H9 (cell line): ENCODE results near the gene TNKS2. TPM values are rescaled to one million over a fixed set of nuclear protein-coding genes. Genes with fewer than 3 reads are reported as not detected.

Source experiments
- DNase-seq: peaks from one replicate; pipeline ENCODE4 v3.0.0-alpha.2; 2017
- H2AFZ ChIP-seq: one replicate; pipeline ENCODE4 v1.6.1; 2013; ENCODE audit warnings: mild to moderate bottlenecking, low read length, control low read depth, moderate library complexity
- H2AK5ac ChIP-seq: 2 replicates; pipeline ENCODE4 v1.6.1; 2013; ENCODE audit warnings: low read length, control low read depth, mixed read lengths; ENCODE audit not compliant: insufficient read length
- H2BK120ac ChIP-seq: one replicate; pipeline ENCODE4 v1.6.1; 2013; ENCODE audit warnings: low read depth, mild to moderate bottlenecking, low read length, control low read depth, inconsistent platforms; ENCODE audit not compliant: poor library complexity, severe bottlenecking
- H2BK12ac ChIP-seq: 2 replicates; pipeline ENCODE4 v1.6.1; 2013; ENCODE audit warnings: low read length, control low read depth, mixed read lengths, low read depth; ENCODE audit not compliant: insufficient read length
- H2BK15ac ChIP-seq: 2 replicates; pipeline ENCODE4 v1.6.1; 2013; ENCODE audit warnings: low read depth, low read length, control low read depth
- H2BK20ac ChIP-seq: one replicate; pipeline ENCODE4 v1.6.1; 2013; ENCODE audit warnings: low read depth, mild to moderate bottlenecking, low read length, control low read depth, inconsistent platforms; ENCODE audit not compliant: poor library complexity, severe bottlenecking
- H2BK5ac ChIP-seq: 2 replicates; pipeline ENCODE4 v1.6.1; 2013; ENCODE audit warnings: low read length, control low read depth, mixed read lengths; ENCODE audit not compliant: insufficient read length
- H3K14ac ChIP-seq: 2 replicates; pipeline ENCODE4 v1.6.1; 2013; ENCODE audit warnings: low read length, control low read depth; ENCODE audit not compliant: insufficient read depth
- H3K18ac ChIP-seq: 2 replicates; pipeline ENCODE4 v1.6.1; 2013; ENCODE audit warnings: low read depth, mild to moderate bottlenecking, mixed read lengths, low read length, control low read depth; ENCODE audit not compliant: insufficient read length
- H3K23ac ChIP-seq: 2 replicates; pipeline ENCODE4 v1.6.1; 2013; ENCODE audit warnings: low read length, control low read depth, mixed read lengths, low read depth; ENCODE audit not compliant: insufficient read length
- H3K23me2 ChIP-seq: 2 replicates; pipeline ENCODE4 v1.6.1; 2013; ENCODE audit warnings: low read depth, mild to moderate bottlenecking, mixed read lengths, low read length, control low read depth; ENCODE audit not compliant: insufficient read length, poor library complexity, severe bottlenecking
- H3K27ac ChIP-seq: 2 replicates; pipeline ENCODE4 v1.5.1; 2013; ENCODE audit warnings: low read length, control low read depth, mixed read lengths, low read depth; ENCODE audit not compliant: insufficient read length
- H3K27me3 ChIP-seq: 2 replicates; pipeline ENCODE4 v1.6.1; 2013; ENCODE audit warnings: low read length, control low read depth, inconsistent platforms; ENCODE audit not compliant: insufficient read depth
- H3K4ac ChIP-seq: 2 replicates; pipeline ENCODE4 v1.6.1; 2013; ENCODE audit warnings: low read depth, mild to moderate bottlenecking, control low read depth, inconsistent platforms, low read length, moderate library complexity
- H3K4me1 ChIP-seq: 2 replicates; pipeline ENCODE4 v1.6.1; 2013; ENCODE audit warnings: low read length, control low read depth, inconsistent platforms; ENCODE audit not compliant: insufficient read depth
- H3K4me2 ChIP-seq: 2 replicates; pipeline ENCODE4 v1.6.1; 2013; ENCODE audit warnings: low read length, control low read depth, mixed read lengths; ENCODE audit not compliant: insufficient read length, insufficient read depth
- H3K56ac ChIP-seq: 2 replicates; pipeline ENCODE4 v1.6.1; 2013; ENCODE audit warnings: low read depth, mild to moderate bottlenecking, mixed read lengths, low read length, control low read depth; ENCODE audit not compliant: insufficient read length
- H3K79me1 ChIP-seq: 2 replicates; pipeline ENCODE4 v1.6.1; 2013; ENCODE audit warnings: low read depth, mild to moderate bottlenecking, moderate library complexity, low read length, control low read depth, inconsistent platforms; ENCODE audit not compliant: insufficient read depth, poor library complexity, severe bottlenecking
- H3K79me2 ChIP-seq: 2 replicates; pipeline ENCODE4 v1.6.1; 2013; ENCODE audit warnings: low read length, control low read depth, inconsistent platforms; ENCODE audit not compliant: insufficient read depth
- H3K9ac ChIP-seq: 2 replicates; pipeline ENCODE4 v1.6.1; 2013; ENCODE audit warnings: low read length, control low read depth, mixed read lengths; ENCODE audit not compliant: insufficient read length; ENCODE audit errors: extremely low read depth
- H3K9me3 ChIP-seq: one replicate; pipeline ENCODE4 v1.6.1; 2013; ENCODE audit warnings: low read depth, low read length, inconsistent platforms; ENCODE audit not compliant: control insufficient read depth
- H3T11ph ChIP-seq: one replicate; pipeline ENCODE4 v1.6.1; 2013; ENCODE audit warnings: mild to moderate bottlenecking, low read length, control low read depth, inconsistent platforms
- H4K20me1 ChIP-seq: one replicate; pipeline ENCODE4 v1.6.1; 2013; ENCODE audit not compliant: control insufficient read depth, insufficient read length, insufficient read depth
- H4K5ac ChIP-seq: 2 replicates; pipeline ENCODE4 v1.6.1; 2013; ENCODE audit warnings: low read depth, mild to moderate bottlenecking, mixed read lengths, low read length, control low read depth; ENCODE audit not compliant: insufficient read length
- H4K8ac ChIP-seq: replicated peaks from 2 replicates; pipeline ENCODE4 v1.6.1; 2013; ENCODE audit warnings: low read length, control low read depth, mixed read lengths, low read depth; ENCODE audit not compliant: insufficient read length
- H4K91ac ChIP-seq: 2 replicates; pipeline ENCODE4 v1.6.1; 2013; ENCODE audit warnings: low read depth, mild to moderate bottlenecking, moderate library complexity, mixed read lengths, low read length, control low read depth; ENCODE audit not compliant: insufficient read length
- H3K27ac Mint-ChIP-seq, 3 experiments: 2 replicates in 2 of 3; 3 replicates in 1 of 3; pipeline ENCODE4 v1.8.0; 2020 to 2021; ENCODE audit warnings: mixed read lengths in 3 of 3, mild to moderate bottlenecking in 1 of 3, moderate library complexity in 1 of 3
- H3K27me3 Mint-ChIP-seq: 2 replicates; pipeline ENCODE4 v1.8.0; 2021; ENCODE audit warnings: low read depth, mild to moderate bottlenecking, moderate library complexity, mixed read lengths
- H3K36me3 Mint-ChIP-seq, 3 experiments: 2 replicates in 2 of 3; 3 replicates in 1 of 3; pipeline ENCODE4 v1.8.0; 2020 to 2021; ENCODE audit warnings: low read depth in 3 of 3, mixed read lengths in 3 of 3; ENCODE audit not compliant: insufficient read depth in 1 of 3
- H3K4me1 Mint-ChIP-seq, 2 experiments: 2 replicates each; pipeline ENCODE4 v1.8.0; 2020; ENCODE audit warnings: mixed read lengths in 2 of 2
- H3K4me3 Mint-ChIP-seq, 2 experiments: 2 replicates in 1 of 2; 3 replicates in 1 of 2; pipeline ENCODE4 v1.8.0; 2020 to 2021; ENCODE audit warnings: mild to moderate bottlenecking in 2 of 2, mixed read lengths in 2 of 2, moderate library complexity in 1 of 2
- H3K9me3 Mint-ChIP-seq, 2 experiments: 2 replicates in 1 of 2; 3 replicates in 1 of 2; pipeline ENCODE4 v1.8.0; 2020; ENCODE audit warnings: mild to moderate bottlenecking in 2 of 2, mixed read lengths in 2 of 2, moderate library complexity in 1 of 2
- WGBS: extraction: QIAGEN DNeasy Blood & Tissue Kit; methylation state at CpG from one replicate; pipeline ENCODE4 v1.1.7; 2013; ENCODE audit warnings: missing lambda C conversion rate, low lambda C conversion rate, mixed read lengths; ENCODE audit not compliant: insufficient read length; ENCODE audit errors: extremely low coverage; 5-methylcytosine and 5-hydroxymethylcytosine counted together
- total RNA-seq: library from RNA; stranded (reverse); gene quantifications from 2 replicates; pipeline ENCODE4 v1.2.1, GENCODE V29; 2021
- TF ChIP-seq, protein P1 (sequence below): fragments of 200-600 bp; sonication (generic); conservative IDR thresholded peaks from 3 replicates; pipeline ENCODE4 v1.8.0; 2021; ENCODE audit warnings: antibody characterized with exemption, mild to moderate bottlenecking

Gene TNKS2
- total RNA-seq, 1 experiment from 2014 or later: 58.9 TPM

DNA sequence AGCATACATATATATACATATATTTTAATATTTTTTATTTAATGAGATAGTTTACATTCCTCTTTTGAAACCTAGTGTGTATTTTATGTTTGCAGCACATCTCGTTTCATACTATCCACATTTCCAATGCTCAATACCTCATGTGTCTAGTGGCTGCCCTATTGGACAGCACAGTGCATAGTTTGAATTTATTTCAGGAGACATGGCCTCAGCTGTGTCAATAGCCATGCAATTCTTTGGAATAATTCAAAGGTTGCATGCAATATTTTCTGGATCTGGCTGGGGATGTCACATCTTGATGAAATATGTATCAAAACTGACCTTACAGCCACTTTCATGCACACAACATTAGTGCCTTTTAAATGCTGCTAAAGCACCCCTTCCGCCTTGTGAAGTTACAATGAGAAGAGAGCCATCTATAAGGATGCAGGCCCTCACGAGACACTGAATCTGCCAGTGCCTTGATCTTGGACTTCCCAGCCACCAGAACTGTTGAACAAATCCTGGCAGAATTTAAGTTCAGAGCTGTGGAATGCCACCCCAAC lies 98.1 kb downstream of the TNKS2 start:
- Mint-ChIP-seq H3K27ac (peak overlapping the region in 1 of 3 experiments; percentile 65; a peak in 1 of 7 replicates), H3K4me1 (peaks cover 17 to 21% of the 10 kb centered on the region in 2 experiments), H3K36me3 (peaks cover 0 to 15% (median 13%) of the 10 kb centered on the region in 3 experiments; a peak in 5 of 7 replicates), H3K9me3 (peaks cover 11 to 15% of the 10 kb centered on the region in 2 experiments), H3K4me3 (no peak overlapping the region; a peak in 1 of 5 replicates), H3K27me3 (no peaks in the 10 kb centered on the region)
- Histone ChIP-seq H2BK12ac (no peak overlapping the region), H3K4me1 (no peaks in the 10 kb centered on the region), H3K9ac (no peak overlapping the region), H3K4ac (no peak overlapping the region), H2AK5ac (no peak overlapping the region), H4K8ac (no peak overlapping the region), H3K4me2 (no peak overlapping the region), H2BK20ac (no peak overlapping the region), H4K91ac (no peak overlapping the region), H3K18ac (no peak overlapping the region), H3K9me3 (no peaks in the 10 kb centered on the region), H3K79me1 (no peaks in the 10 kb centered on the region), H4K20me1 (no peaks in the 10 kb centered on the region), H2BK120ac (no peak overlapping the region), H3K79me2 (no peaks in the 10 kb centered on the region), H3K14ac (no peak overlapping the region), H2BK5ac (no peak overlapping the region), H3T11ph (no peak overlapping the region), H3K23me2 (no peaks in the 10 kb centered on the region), H3K56ac (no peak overlapping the region), H3K23ac (no peak overlapping the region), H3K27ac (no peak overlapping the region), H2BK15ac (no peak overlapping the region), H3K27me3 (no peaks in the 10 kb centered on the region), H4K5ac (no peak overlapping the region), H2AFZ (no peak overlapping the region)
- TF ChIP-seq, protein P1, sequence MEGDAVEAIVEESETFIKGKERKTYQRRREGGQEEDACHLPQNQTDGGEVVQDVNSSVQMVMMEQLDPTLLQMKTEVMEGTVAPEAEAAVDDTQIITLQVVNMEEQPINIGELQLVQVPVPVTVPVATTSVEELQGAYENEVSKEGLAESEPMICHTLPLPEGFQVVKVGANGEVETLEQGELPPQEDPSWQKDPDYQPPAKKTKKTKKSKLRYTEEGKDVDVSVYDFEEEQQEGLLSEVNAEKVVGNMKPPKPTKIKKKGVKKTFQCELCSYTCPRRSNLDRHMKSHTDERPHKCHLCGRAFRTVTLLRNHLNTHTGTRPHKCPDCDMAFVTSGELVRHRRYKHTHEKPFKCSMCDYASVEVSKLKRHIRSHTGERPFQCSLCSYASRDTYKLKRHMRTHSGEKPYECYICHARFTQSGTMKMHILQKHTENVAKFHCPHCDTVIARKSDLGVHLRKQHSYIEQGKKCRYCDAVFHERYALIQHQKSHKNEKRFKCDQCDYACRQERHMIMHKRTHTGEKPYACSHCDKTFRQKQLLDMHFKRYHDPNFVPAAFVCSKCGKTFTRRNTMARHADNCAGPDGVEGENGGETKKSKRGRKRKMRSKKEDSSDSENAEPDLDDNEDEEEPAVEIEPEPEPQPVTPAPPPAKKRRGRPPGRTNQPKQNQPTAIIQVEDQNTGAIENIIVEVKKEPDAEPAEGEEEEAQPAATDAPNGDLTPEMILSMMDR: no peak
- WGBS: no CpG with 5 or more reads among the region's 3 CpGs
- no peak for DNase-seq
